Measurements from ENCODE around the gene DNAJA3.

The DNAJA3 gene

GRCh38 chr16:4399001-4399730 lies 26.5 kb upstream of the DNAJA3 start:
- TF ChIP-seq, protein P1, sequence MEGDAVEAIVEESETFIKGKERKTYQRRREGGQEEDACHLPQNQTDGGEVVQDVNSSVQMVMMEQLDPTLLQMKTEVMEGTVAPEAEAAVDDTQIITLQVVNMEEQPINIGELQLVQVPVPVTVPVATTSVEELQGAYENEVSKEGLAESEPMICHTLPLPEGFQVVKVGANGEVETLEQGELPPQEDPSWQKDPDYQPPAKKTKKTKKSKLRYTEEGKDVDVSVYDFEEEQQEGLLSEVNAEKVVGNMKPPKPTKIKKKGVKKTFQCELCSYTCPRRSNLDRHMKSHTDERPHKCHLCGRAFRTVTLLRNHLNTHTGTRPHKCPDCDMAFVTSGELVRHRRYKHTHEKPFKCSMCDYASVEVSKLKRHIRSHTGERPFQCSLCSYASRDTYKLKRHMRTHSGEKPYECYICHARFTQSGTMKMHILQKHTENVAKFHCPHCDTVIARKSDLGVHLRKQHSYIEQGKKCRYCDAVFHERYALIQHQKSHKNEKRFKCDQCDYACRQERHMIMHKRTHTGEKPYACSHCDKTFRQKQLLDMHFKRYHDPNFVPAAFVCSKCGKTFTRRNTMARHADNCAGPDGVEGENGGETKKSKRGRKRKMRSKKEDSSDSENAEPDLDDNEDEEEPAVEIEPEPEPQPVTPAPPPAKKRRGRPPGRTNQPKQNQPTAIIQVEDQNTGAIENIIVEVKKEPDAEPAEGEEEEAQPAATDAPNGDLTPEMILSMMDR (IDR thresholded peaks at IDR 0.05; ENCODE audit: poor library complexity, severe bottlenecking), result no peak
- Histone ChIP-seq H3K4me1 (ENCODE audit: insufficient read depth, poor library complexity, severe bottlenecking) (no peaks in the 10 kb centered on the region), H3K27ac (ENCODE audit: poor library complexity, severe bottlenecking) (no peak overlapping the region), H3K4me3 (ENCODE audit: severe bottlenecking) (no peak overlapping the region), H3K27me3 (ENCODE audit: insufficient read depth, poor library complexity, severe bottlenecking) (no peaks in the 10 kb centered on the region), H3K9me3 (ENCODE audit: severe bottlenecking) (no peaks in the 10 kb centered on the region), H3K36me3 (ENCODE audit: low read depth) (peaks cover 12% of the 10 kb centered on the region)
- ATAC-seq (ENCODE audit: low read depth) (no peak), DNase-seq (ENCODE audit: low spot score) (no peak)

DNA sequence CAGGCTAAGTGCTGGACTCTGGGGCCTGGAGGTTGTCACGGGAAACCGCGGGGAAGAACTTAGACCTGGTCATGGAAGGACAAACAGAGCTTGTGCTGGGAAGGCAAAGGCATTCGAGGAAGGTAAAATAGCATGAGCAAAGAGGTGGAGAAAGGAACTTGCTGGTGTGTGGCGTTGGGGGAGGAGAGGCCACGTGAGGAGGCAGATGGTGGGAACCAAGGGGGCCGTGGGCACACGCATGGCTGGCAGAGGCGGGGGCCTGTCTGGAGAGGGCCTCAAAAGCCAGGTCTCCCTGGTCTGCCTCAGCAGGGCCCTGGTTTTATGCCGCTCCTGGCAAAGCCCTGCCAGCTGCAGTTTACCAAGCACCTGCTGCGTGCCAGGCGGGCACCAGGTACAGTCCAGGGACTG lies 24.6 kb upstream of the DNAJA3 start:
- TF ChIP-seq, protein P1 (IDR thresholded peaks at IDR 0.05; ENCODE audit: poor library complexity, severe bottlenecking), result no peak
- no peaks in the 10 kb centered on the region for H3K4me1 ChIP-seq (ENCODE audit: insufficient read depth, poor library complexity, severe bottlenecking)
- no peak for DNase-seq (ENCODE audit: low spot score)
- peaks cover 13% of the 10 kb centered on the region for H3K36me3 ChIP-seq (ENCODE audit: low read depth)
- no peaks in the 10 kb centered on the region for H3K9me3 ChIP-seq (ENCODE audit: severe bottlenecking)
- ATAC-seq (ENCODE audit: low read depth), result no peak
- no peak overlapping the region for H3K4me3 ChIP-seq (ENCODE audit: severe bottlenecking)
- no peaks in the 10 kb centered on the region for H3K27me3 ChIP-seq (ENCODE audit: insufficient read depth, poor library complexity, severe bottlenecking)
- no peak overlapping the region for H3K27ac ChIP-seq (ENCODE audit: poor library complexity, severe bottlenecking)

- Histone ChIP-seq H3K9me3 (ENCODE audit: severe bottlenecking) (no peaks in the 10 kb centered on the region), H3K36me3 (ENCODE audit: low read depth) (peaks cover 17% of the 10 kb centered on the region)
These were observed 24.2 kb upstream of the DNAJA3 start for GRCh38 chr16:4401510-4401909.

DNA sequence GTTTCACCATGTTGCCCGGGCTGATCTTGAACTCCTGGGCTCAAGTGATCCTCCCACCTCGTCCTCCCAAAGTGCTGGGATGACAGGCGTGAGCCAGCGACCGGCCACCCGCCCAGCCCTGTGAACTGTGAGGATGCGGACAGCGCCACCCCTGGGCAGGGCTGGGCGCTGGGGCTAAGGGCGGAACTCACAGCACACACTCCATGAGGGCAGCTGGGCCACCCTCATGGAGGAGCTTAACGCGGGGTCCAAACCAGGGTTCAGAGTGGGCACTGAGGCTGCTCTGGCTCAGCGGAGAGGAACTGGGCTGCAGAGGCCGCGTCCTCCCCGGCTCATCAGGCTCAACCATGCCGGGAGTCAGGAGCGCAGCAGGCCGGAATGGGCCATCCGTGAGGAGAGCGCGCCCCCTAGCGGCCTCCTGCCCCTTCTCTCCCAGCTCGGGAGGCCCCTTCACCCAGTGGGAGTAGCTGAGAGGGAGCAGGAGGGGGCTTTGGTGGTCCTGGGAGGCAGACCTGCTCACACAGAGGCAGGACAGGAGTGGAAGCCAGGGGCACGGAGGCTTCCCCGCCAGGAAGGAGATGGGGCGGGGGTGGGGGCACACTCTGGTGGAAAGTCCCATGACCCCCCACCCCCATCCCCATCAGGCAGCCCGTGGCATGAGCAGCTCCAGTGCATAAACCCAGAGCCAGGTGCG lies 23.1 kb upstream of the DNAJA3 start:
- Histone ChIP-seq H3K4me1 (ENCODE audit: insufficient read depth, poor library complexity, severe bottlenecking) (no peaks in the 10 kb centered on the region), H3K27me3 (ENCODE audit: insufficient read depth, poor library complexity, severe bottlenecking) (no peaks in the 10 kb centered on the region), H3K4me3 (ENCODE audit: severe bottlenecking) (no peak overlapping the region), H3K27ac (ENCODE audit: poor library complexity, severe bottlenecking) (no peak overlapping the region), H3K36me3 (ENCODE audit: low read depth) (peaks cover 24% of the 10 kb centered on the region), H3K9me3 (ENCODE audit: severe bottlenecking) (no peaks in the 10 kb centered on the region)
- DNase-seq (ENCODE audit: low spot score) (peak; percentile 75), ATAC-seq (ENCODE audit: low read depth) (peak; percentile 92)
- TF ChIP-seq, protein P1 (IDR thresholded peaks at IDR 0.05; ENCODE audit: poor library complexity, severe bottlenecking), result peak; percentile 95

More at GRCh38 chr16:4401510-4401909, 24.2 kb upstream of the DNAJA3 start:
- no peaks in the 10 kb centered on the region for H3K27me3 ChIP-seq (ENCODE audit: insufficient read depth, poor library complexity, severe bottlenecking)
- ATAC-seq (ENCODE audit: low read depth) (no peak), DNase-seq (ENCODE audit: low spot score) (no peak)
- no peak overlapping the region for H3K4me3 ChIP-seq (ENCODE audit: severe bottlenecking)
- no peaks in the 10 kb centered on the region for H3K4me1 ChIP-seq (ENCODE audit: insufficient read depth, poor library complexity, severe bottlenecking)
- TF ChIP-seq, protein P1 (IDR thresholded peaks at IDR 0.05; ENCODE audit: poor library complexity, severe bottlenecking), result no peak
- H3K27ac ChIP-seq (ENCODE audit: poor library complexity, severe bottlenecking), result no peak overlapping the region
